SK-N-SH treated with all-trans-retinoic acid at 6 μM for 48 hours (cell line): ENCODE results near the gene CEND1.
"Not testable (repeated sequence)": the region's sequence is repeated elsewhere in the genome, so short reads cannot be mapped to it uniquely, and the experiment has no call there.

ENCODE experiments used
- ARNTL ChIP-seq: fragments of 450-650 bp; formaldehyde crosslinking; IDR thresholded peaks from 2 replicates; pipeline ENCODE4 v1.5.0; 2020; ENCODE audit warnings: low read depth, mild to moderate bottlenecking, moderate library complexity, borderline replicate concordance
- CSDC2 ChIP-seq: fragments of 250-450 bp; sonication (Bioruptor Pico); IDR thresholded peaks from 2 replicates; pipeline ENCODE4 v1.5.0; 2020; ENCODE audit warnings: mild to moderate bottlenecking, moderate library complexity
- RARB ChIP-seq: fragments of 250-450 bp; sonication (Bioruptor Pico); IDR thresholded peaks from 2 replicates; pipeline ENCODE4 v1.8.0; 2021; ENCODE audit warnings: mild to moderate bottlenecking, moderate library complexity
- SNAI2 ChIP-seq: fragments of 250-450 bp; sonication (Bioruptor Pico); IDR thresholded peaks from 2 replicates; pipeline ENCODE4 v1.5.0; 2020; ENCODE audit warnings: mild to moderate bottlenecking, moderate library complexity
- TCF4 ChIP-seq: fragments of 250-450 bp; sonication (Bioruptor Pico); IDR thresholded peaks from 2 replicates; pipeline ENCODE4 v1.8.0; 2021; ENCODE audit warnings: mild to moderate bottlenecking, moderate library complexity, borderline replicate concordance
- ZC3H10 ChIP-seq: fragments of 250-450 bp; sonication (Bioruptor Pico); IDR thresholded peaks from 2 replicates; pipeline ENCODE4 v1.5.1; 2021; ENCODE audit warnings: mild to moderate bottlenecking, moderate library complexity
- ZFP3 ChIP-seq: fragments of 250-450 bp; sonication (Bioruptor Pico); IDR thresholded peaks from 2 replicates; pipeline ENCODE4 v1.5.0; 2020; ENCODE audit warnings: mild to moderate bottlenecking, moderate library complexity
- ZNF565 ChIP-seq: fragments of 450-650 bp; formaldehyde crosslinking; conservative IDR thresholded peaks from 2 replicates; pipeline ENCODE4 v1.5.0; 2020; ENCODE audit warnings: low read depth, mild to moderate bottlenecking, moderate library complexity
- TF ChIP-seq, protein P1 (sequence below): fragments of 250-450 bp; sonication (Bioruptor Pico); IDR thresholded peaks from 2 replicates; pipeline ENCODE4 v1.8.0; 2020; ENCODE audit warnings: mild to moderate bottlenecking, moderate library complexity, borderline replicate concordance
- TF ChIP-seq, protein P2 (sequence below): fragments of 250-450 bp; sonication (Bioruptor Pico); IDR thresholded peaks from 2 replicates; pipeline ENCODE4 v1.5.1; 2020; ENCODE audit warnings: low read depth, mild to moderate bottlenecking, moderate library complexity

DNA sequence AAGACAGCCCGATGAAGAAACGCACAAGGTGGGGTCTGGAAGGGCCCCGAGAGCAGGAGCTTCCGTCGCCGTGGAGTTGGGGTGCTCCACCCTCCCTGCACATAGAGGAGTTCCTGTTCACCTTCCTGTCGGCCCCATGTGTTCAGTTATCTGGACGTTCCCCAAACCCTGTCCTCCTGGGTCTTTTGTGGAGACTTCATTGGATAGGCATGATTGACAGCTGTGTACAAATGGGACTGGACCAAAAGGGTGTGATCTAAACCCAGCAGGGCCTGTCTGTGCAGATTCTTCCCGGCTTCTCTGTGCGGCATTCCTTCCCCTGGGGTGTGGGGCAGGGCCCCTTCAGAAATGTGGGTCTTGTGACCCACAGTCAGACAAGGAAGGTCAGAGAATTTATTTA lies 52.0 kb downstream of the CEND1 start:
- TF ChIP-seq ZFP3; TCF4 (CRISPR knock-in tag); ARNTL; SNAI2; ZC3H10 (CRISPR knock-in tag); RARB; CSDC2 (CRISPR knock-in tag); ZNF565: not testable (repeated sequence)
- TF ChIP-seq, protein P1, sequence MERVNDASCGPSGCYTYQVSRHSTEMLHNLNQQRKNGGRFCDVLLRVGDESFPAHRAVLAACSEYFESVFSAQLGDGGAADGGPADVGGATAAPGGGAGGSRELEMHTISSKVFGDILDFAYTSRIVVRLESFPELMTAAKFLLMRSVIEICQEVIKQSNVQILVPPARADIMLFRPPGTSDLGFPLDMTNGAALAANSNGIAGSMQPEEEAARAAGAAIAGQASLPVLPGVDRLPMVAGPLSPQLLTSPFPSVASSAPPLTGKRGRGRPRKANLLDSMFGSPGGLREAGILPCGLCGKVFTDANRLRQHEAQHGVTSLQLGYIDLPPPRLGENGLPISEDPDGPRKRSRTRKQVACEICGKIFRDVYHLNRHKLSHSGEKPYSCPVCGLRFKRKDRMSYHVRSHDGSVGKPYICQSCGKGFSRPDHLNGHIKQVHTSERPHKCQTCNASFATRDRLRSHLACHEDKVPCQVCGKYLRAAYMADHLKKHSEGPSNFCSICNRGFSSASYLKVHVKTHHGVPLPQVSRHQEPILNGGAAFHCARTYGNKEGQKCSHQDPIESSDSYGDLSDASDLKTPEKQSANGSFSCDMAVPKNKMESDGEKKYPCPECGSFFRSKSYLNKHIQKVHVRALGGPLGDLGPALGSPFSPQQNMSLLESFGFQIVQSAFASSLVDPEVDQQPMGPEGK = not testable (repeated sequence)
- TF ChIP-seq, protein P2, sequence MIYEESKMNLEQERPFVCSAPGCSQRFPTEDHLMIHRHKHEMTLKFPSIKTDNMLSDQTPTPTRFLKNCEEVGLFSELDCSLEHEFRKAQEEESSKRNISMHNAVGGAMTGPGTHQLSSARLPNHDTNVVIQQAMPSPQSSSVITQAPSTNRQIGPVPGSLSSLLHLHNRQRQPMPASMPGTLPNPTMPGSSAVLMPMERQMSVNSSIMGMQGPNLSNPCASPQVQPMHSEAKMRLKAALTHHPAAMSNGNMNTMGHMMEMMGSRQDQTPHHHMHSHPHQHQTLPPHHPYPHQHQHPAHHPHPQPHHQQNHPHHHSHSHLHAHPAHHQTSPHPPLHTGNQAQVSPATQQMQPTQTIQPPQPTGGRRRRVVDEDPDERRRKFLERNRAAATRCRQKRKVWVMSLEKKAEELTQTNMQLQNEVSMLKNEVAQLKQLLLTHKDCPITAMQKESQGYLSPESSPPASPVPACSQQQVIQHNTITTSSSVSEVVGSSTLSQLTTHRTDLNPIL = not testable (repeated sequence)
